ENCODE measurements around the gene PKNOX2.

DNA sequence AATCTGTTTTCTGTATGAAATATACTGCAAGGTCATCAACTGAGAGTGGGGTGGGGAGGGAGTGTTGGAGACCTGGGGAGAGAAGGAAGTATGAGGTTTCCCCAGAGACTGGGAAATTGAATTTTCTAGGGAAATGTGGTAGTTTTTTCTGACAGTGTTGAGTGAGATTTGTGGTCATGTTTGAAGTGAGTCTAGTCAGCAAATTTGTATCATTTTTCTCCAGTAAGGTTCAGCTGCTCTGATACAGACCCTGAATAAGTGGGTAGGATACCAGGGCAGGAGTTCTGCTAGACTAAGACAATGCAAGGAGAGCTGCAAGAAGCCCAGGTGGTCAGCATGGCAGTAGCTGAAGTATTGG is 112.0 kb downstream of the PKNOX2 start:
- TF ChIP-seq, protein P1, sequence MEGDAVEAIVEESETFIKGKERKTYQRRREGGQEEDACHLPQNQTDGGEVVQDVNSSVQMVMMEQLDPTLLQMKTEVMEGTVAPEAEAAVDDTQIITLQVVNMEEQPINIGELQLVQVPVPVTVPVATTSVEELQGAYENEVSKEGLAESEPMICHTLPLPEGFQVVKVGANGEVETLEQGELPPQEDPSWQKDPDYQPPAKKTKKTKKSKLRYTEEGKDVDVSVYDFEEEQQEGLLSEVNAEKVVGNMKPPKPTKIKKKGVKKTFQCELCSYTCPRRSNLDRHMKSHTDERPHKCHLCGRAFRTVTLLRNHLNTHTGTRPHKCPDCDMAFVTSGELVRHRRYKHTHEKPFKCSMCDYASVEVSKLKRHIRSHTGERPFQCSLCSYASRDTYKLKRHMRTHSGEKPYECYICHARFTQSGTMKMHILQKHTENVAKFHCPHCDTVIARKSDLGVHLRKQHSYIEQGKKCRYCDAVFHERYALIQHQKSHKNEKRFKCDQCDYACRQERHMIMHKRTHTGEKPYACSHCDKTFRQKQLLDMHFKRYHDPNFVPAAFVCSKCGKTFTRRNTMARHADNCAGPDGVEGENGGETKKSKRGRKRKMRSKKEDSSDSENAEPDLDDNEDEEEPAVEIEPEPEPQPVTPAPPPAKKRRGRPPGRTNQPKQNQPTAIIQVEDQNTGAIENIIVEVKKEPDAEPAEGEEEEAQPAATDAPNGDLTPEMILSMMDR (conservative IDR thresholded peaks at IDR 0.05) = no peak
- no peak for TF ChIP-seq ZFX (IDR thresholded peaks at IDR 0.05)

All from C4-2B (cell line).